Activated effector memory CD4-positive, alpha-beta T cell treated with anti-CD3 and anti-CD28 coated beads, Interleukin-2, amount 50 U/mL, for 16 hours (primary cell): ENCODE data around the gene RABEP2.
"Not testable (repeated sequence)": the region's sequence is repeated elsewhere in the genome, so short reads cannot be mapped to it uniquely, and the experiment has no call there.

Experiments used
- DNase-seq: peaks from one replicate; pipeline ENCODE4 v3.0.0-alpha.2; 2020

Gene RABEP2

GRCh38 chr16:28878083-28878926 is 46.7 kb downstream of the RABEP2 start, which contains the start of gene ATP2A1:
Gene ATP2A1, plus strand, starts transcription at chr16:28878488. Its CDS starts 184 bp downstream, at chr16:28878672.
- DNase-seq = no peak

GRCh38 chr16:28877655-28878000 is 47.4 kb downstream of the RABEP2 start:
- DNase-seq = no peak

- no peak for DNase-seq
Measured at GRCh38 chr16:28876973-28877654, 47.9 kb downstream of the RABEP2 start.

GRCh38 chr16:28876019-28876659 is 48.9 kb downstream of the RABEP2 start:
- no peak for DNase-seq

- DNase-seq = no peak
Measured at GRCh38 chr16:28875134-28876018, 49.7 kb downstream of the RABEP2 start.

GRCh38 chr16:28874406-28874805 is 50.6 kb downstream of the RABEP2 start:
- no peak for DNase-seq

- DNase-seq = peak; percentile 85
Measured at GRCh38 chr16:28873543-28874201, 51.4 kb downstream of the RABEP2 start.

- no peak for DNase-seq
Measured at GRCh38 chr16:28872952-28873351, 52.1 kb downstream of the RABEP2 start.

- DNase-seq = no peak
Measured at GRCh38 chr16:28869201-28869600, 55.8 kb downstream of the RABEP2 start.

GRCh38 chr16:28867646-28868045 is 57.4 kb downstream of the RABEP2 start:
- not testable (repeated sequence) for DNase-seq

GRCh38 chr16:28867241-28867640 is 57.8 kb downstream of the RABEP2 start:
- no peak for DNase-seq

GRCh38 chr16:28866454-28866804 is 58.6 kb downstream of the RABEP2 start:
- no peak for DNase-seq

GRCh38 chr16:28865722-28866453 is 59.1 kb downstream of the RABEP2 start:
- DNase-seq = no peak

- no peak for DNase-seq
Measured at GRCh38 chr16:28865001-28865688, 59.9 kb downstream of the RABEP2 start.

- DNase-seq = peak; percentile 70
Measured at GRCh38 chr16:28863929-28864793, 60.9 kb downstream of the RABEP2 start.

GRCh38 chr16:28859326-28859725 is 65.7 kb downstream of the RABEP2 start:
- DNase-seq = no peak

GRCh38 chr16:28858421-28858820 is 66.6 kb downstream of the RABEP2 start:
- DNase-seq = no peak
